HG03571 (cell line): ENCODE data around the gene NDUFA3.

Experiments
- ATAC-seq: cut with Tn5 transposase; IDR thresholded peaks from one replicate; pipeline ENCODE4 v1.9.1; 2021; ENCODE audit not compliant: unreplicated experiment

NDUFA3 gene

DNA sequence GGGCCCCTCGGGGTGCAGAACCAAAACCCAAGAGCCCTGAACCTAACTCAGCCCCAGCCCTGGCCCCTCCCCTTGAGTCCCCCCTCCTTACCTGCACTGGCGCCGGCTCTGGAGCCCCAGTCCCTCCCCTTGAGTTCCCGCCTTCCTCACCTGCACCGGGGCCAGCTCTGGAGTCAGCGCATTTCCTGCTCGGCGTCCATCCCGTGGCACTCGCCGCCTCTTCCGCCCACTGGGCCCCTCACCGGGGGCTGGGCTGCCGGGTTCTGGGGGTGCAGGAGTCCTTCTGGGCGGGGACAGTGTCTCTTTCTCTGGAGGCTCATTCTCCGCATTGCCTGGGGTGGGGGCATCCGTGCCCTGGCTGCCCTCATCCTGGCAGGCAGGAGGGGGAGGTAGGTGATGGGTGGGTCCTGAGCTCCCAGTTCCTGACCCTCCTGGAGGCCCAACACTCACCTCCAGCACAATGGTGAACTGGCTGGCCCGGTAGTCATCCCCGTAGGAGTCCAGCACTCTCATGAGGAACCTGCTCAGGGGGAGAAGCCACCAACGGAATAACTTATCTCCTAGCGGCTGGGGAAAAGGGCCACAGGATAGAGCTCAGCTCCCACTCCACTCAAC lies 5.3 kb downstream of the NDUFA3 start:
- no peak for ATAC-seq

DNA sequence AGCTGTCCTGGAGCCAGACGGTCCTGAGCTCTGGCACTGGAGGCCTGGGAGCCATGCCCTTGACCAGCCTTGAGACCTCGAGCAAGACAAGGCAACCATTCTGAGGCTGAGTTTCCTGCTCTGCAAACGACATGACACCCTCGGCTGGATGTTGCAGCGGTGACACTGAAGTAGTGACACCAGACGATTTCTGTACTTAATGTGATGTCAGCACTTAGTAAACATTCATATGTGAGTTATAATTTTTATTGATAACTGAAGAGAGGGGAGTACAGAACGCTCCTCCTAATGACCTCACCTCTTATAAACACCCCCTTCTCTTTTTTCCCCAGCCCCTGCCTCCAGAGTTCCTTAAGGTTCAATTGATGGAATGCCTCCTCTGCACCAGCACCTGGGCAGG lies 5.8 kb downstream of the NDUFA3 start:
- ATAC-seq: no peak

DNA sequence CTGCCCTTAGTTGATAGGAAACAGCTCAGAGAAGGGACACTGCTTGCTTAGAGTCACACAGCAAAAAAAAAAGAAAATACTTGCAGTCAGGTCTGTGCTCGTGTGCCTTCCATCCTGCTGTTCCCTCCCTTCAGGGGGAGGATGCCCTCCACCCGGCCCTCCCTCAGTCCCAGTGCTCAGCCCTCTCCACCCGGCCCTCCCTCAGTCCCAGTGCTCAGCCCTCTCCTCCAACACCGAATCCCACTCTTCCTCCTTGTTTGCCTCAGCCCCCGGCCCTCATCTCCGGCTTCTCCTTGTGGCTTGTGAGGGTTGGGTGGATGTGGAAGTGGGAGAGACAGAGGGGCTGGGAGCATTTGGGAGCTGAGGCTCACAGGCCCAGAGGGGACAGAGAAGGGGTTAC lies 7.0 kb downstream of the NDUFA3 start:
- ATAC-seq: no peak

GRCh38 chr19:54114340-54115108 lies 11.9 kb downstream of the NDUFA3 start:
- ATAC-seq: no peak

- ATAC-seq: peak; percentile 73
Observed at GRCh38 chr19:54115109-54116063, 12.7 kb downstream of the NDUFA3 start, which contains the start of the genes PRPF31 and TFPT. Gene PRPF31, plus strand, starts transcription at chr19:54115754. Its CDS starts 2,525 bp downstream, at chr19:54118279. Gene TFPT, minus strand, starts transcription at chr19:54115657. Its CDS starts 388 bp downstream, at chr19:54115269.

DNA sequence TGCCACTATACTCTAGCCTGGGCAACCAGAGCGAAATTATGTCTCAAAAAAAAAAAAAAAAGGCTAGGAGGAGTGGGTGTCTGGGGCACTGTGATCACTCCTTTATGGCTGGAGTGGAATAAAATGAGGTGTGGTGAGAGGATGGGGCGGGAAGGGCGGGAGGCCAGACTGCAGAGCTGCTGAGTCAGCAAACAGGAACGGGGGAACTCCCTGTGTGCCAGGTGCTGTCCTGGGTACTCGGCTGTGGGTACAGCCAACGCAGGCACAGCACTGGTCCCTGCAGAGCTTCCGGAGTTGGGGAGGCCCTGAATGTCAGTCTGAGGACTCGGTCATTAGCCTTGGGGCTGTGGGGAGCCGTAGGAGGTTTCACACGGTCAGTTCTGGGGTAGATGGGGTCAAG lies 18.6 kb downstream of the NDUFA3 start:
- ATAC-seq: no peak

DNA sequence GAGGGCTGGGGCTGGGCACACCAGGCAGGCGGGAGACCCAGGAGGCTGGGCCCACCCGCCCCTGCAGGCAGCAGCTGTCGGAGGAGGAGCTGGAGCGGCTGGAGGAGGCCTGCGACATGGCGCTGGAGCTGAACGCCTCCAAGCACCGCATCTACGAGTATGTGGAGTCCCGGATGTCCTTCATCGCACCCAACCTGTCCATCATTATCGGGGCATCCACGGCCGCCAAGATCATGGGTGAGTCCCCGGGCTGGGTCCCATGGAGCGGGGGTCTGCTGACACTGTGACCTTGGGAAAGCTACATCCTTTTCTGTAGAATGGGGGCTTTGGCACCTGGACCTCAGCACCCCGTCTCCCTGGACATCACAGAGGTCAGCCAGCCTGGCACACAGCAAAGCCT lies 21.0 kb downstream of the NDUFA3 start:
- no peak for ATAC-seq

- ATAC-seq: no peak
Observed at GRCh38 chr19:54124393-54124792, 21.7 kb downstream of the NDUFA3 start.

DNA sequence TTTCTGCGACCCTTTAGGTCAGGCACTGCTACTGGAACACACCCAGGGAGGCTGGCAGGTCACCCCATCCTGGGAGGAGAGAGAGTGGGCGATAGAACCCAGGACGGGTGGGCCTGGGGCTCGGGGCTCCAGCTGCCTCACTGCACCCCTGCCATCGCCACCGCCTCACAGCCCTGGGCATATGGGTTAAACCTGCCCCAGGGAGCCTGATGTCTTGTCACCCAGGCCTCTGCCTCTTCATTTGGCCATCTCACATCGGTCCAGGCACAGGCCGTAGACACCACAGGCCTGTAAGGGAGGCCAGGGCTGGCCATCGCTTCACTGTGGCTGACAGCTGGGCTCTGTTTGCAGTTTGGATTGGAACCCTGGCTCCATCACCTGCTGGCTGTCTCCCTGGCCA lies 23.1 kb downstream of the NDUFA3 start:
- ATAC-seq: no peak

- ATAC-seq: no peak
Observed at GRCh38 chr19:54127688-54128440, 25.2 kb downstream of the NDUFA3 start.

DNA sequence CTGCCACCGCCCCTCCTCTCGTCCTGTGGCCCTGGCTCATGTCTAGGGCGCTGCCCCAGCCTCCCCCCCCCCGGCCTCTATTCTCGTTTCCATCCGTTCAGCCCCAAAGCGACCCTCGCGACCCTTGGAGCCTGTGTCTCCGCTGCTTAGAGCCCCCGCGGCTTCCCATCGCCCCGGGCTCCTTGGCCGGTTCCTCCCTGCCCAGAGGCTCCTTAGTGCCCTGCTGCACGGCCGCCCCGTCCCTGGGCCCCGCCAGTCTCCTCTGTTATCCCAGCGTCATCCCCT lies 25.7 kb downstream of the NDUFA3 start:
- no peak for ATAC-seq

DNA sequence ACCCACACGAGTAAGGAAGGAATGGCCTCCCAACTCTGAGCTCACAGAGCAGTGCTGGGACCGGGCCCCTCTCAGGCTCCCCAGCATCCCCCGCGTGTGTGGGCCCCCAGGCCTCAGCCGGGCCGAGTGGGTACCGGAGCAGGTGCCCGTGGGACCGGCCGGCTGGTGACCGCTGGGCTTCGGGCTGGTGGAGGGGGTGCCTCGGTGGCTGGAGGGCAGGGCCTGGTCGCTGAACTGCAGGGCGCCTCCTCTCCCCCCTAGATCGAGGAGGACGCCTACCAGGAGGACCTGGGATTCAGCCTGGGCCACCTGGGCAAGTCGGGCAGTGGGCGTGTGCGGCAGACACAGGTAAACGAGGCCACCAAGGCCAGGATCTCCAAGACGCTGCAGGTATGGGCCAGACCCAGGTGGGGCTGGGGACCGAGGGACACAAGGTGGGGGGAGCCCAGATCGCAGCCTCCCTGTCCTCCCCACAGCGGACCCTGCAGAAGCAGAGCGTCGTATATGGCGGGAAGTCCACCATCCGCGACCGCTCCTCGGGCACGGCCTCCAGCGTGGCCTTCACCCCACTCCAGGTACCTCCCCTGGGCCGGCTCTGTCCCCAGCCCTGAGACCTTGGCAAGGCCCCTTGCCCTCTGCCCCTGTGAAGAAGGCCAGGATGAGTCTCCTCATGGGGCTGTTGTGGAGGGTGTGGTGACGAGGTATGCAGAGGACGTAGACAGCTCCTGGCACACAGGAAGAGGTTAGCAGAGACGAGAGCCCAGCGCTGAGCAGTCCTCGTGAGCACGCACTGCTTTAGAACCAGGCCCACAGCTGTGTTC lies 26.4 kb downstream of the NDUFA3 start:
- ATAC-seq: no peak

- ATAC-seq: no peak
Observed at GRCh38 chr19:54129617-54129996, 27.0 kb downstream of the NDUFA3 start.

GRCh38 chr19:54133312-54133956 lies 30.8 kb downstream of the NDUFA3 start:
- no peak for ATAC-seq

DNA sequence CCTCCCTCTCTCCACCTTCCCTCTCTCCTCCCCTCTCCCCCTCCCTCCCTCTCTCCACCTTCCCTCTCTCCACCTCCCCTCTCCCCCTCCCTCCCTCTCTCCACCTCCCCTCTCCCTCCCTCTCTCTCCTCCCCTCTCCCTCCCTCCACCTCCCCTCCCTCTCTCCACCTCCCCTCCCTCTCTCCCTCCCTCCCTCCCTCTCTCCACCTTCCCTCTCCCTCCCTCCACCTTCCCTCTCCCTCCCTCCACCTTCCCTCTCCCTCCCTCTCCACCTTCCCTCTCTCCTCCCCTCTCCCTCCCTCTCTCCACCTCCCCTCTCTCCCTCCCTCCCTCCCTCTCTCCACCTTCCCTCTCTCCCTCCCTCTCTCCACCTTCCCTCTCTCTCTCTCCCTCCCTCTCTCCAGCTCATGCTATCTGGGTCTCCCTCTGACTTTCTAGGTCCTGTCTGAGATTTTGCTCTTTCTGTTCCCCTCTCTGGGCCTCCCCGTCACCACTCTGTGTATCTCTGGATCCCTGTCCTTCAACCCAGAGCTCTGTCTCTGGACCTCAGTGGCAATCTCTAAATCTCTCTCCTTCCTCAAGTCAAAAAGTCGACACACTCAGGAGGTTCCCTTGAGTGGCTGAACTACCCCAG lies 31.4 kb downstream of the NDUFA3 start:
- ATAC-seq: no peak

GRCh38 chr19:54136086-54136863 lies 33.6 kb downstream of the NDUFA3 start:
- ATAC-seq: no peak

DNA sequence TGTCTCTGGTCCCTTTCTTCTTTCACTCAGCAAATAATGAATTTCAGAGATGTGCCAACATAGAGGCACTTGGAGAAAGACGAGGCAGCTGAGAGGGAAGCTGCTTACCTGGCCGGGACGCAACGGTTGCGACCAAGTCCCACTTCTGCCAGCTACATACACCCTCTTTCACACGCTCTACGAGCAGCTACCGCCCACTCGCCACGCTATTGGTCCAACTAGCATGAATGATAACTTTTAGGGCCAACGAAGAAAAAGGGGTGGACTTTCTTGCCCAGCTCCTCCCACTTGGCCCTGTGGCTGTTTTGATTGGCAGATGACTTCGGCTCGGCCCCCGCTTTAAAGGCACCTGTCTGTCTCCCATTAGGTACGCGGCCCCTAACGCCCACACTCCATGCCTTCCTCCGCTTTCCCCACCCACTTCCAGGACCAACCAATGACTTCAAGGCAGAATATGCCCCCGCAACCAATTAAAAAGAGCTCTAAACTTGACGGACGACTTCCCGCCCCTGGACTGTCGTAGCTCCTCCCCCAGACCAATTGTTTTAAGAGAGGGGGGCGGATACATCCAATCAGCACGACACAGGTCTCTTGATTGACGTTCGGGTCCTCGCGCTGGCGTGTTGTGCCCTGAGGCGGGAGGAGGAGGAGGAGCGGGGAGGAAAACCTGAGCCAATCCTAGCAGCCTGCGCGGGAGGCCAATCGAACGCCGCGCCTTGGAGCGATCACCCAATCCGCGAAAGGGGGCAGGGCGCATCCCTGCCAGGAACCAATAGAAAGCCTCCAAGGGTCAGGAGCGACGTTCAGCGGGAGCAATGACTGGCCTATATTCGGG lies 34.4 kb downstream of the NDUFA3 start:
- peak; percentile 68 for ATAC-seq
